Muscle layer of duodenum (tissue), 2 donors: ENCODE results near the gene LTA4H.

Source experiments
- H3K27ac ChIP-seq: one replicate; pipeline ENCODE4 v1.7.0; 2013; ENCODE audit warnings: mild to moderate bottlenecking, low read length
- H3K27me3 ChIP-seq: one replicate; pipeline ENCODE4 v1.7.0; 2013; ENCODE audit warnings: low read depth, mild to moderate bottlenecking, control low read depth, low read length
- H3K36me3 ChIP-seq, 2 donors: one replicate each; pipeline ENCODE4 v1.7.0; 2013; ENCODE audit warnings: low read length in 2 of 2, control low read depth in 1 of 2, mild to moderate bottlenecking in 1 of 2; ENCODE audit not compliant: insufficient read depth in 2 of 2, control insufficient read depth in 1 of 2
- H3K4me1 ChIP-seq, 2 donors: one replicate each; pipeline ENCODE4 v1.7.0; 2013; ENCODE audit warnings: low read length in 2 of 2, mild to moderate bottlenecking in 2 of 2, control low read depth in 1 of 2, moderate library complexity in 1 of 2; ENCODE audit not compliant: insufficient read depth in 2 of 2, control insufficient read depth in 1 of 2
- H3K4me3 ChIP-seq, 2 donors: one replicate each; pipeline ENCODE4 v1.7.0; 2013; ENCODE audit warnings: low read length in 2 of 2, low read depth in 1 of 2, mild to moderate bottlenecking in 1 of 2
- H3K9me3 ChIP-seq, 2 donors: one replicate each; pipeline ENCODE4 v1.7.0; 2013; ENCODE audit warnings: low read length in 2 of 2, control low read depth in 1 of 2, mild to moderate bottlenecking in 1 of 2; ENCODE audit not compliant: control insufficient read depth in 1 of 2
- donor health status: healthy.

The LTA4H gene

GRCh38 chr12:96056646-96057455, 21.5 kb upstream of the LTA4H start:
- H3K27ac ChIP-seq, result no peak overlapping the region
- H3K9me3 ChIP-seq, result no peaks in the 10 kb centered on the region
- no peak overlapping the region for H3K4me3 ChIP-seq
- no peaks in the 10 kb centered on the region for H3K4me1 ChIP-seq
- H3K27me3 ChIP-seq, result no peaks in the 10 kb centered on the region
- H3K36me3 ChIP-seq, result no peaks in the 10 kb centered on the region

- Histone ChIP-seq H3K36me3 (no peaks in the 10 kb centered on the region), H3K27ac (no peak overlapping the region), H3K9me3 (no peaks in the 10 kb centered on the region), H3K27me3 (no peaks in the 10 kb centered on the region), H3K4me1 (no peaks in the 10 kb centered on the region), H3K4me3 (no peak overlapping the region)
Measured at GRCh38 chr12:96054244-96054610, 18.8 kb upstream of the LTA4H start.

- Histone ChIP-seq H3K9me3 (no peaks in the 10 kb centered on the region), H3K27me3 (no peaks in the 10 kb centered on the region), H3K27ac (no peak overlapping the region), H3K36me3 (no peaks in the 10 kb centered on the region), H3K4me1 (no peaks in the 10 kb centered on the region), H3K4me3 (no peak overlapping the region)
Measured at GRCh38 chr12:96053476-96054243, 18.3 kb upstream of the LTA4H start.

- H3K4me1 ChIP-seq, result peaks cover 0 to 11% of the 10 kb centered on the region in 2 donors
- H3K27me3 ChIP-seq, result no peaks in the 10 kb centered on the region
- H3K9me3 ChIP-seq, result no peaks in the 10 kb centered on the region
- no peak overlapping the region for H3K4me3 ChIP-seq
- no peak overlapping the region for H3K27ac ChIP-seq
- no peaks in the 10 kb centered on the region for H3K36me3 ChIP-seq
Measured at GRCh38 chr12:96051756-96052485, 16.5 kb upstream of the LTA4H start.

- Histone ChIP-seq H3K27me3 (no peaks in the 10 kb centered on the region), H3K36me3 (no peaks in the 10 kb centered on the region), H3K27ac (no peak overlapping the region), H3K9me3 (no peaks in the 10 kb centered on the region), H3K4me3 (no peak overlapping the region), H3K4me1 (peaks cover 0 to 11% of the 10 kb centered on the region in 2 donors)
Measured at GRCh38 chr12:96050139-96050538, 14.8 kb upstream of the LTA4H start.

GRCh38 chr12:96049101-96049500, 13.7 kb upstream of the LTA4H start:
- H3K36me3 ChIP-seq, result no peaks in the 10 kb centered on the region
- H3K4me3 ChIP-seq, result no peak overlapping the region
- H3K27me3 ChIP-seq, result no peaks in the 10 kb centered on the region
- no peak overlapping the region for H3K27ac ChIP-seq
- H3K4me1 ChIP-seq, result peaks cover 3 to 11% of the 10 kb centered on the region in 2 donors
- H3K9me3 ChIP-seq, result no peaks in the 10 kb centered on the region

GRCh38 chr12:96048393-96048969, 13.1 kb upstream of the LTA4H start:
- Histone ChIP-seq H3K27ac (no peak overlapping the region), H3K4me1 (peaks cover 3 to 11% of the 10 kb centered on the region in 2 donors), H3K36me3 (no peaks in the 10 kb centered on the region), H3K27me3 (no peaks in the 10 kb centered on the region), H3K9me3 (no peaks in the 10 kb centered on the region), H3K4me3 (no peak overlapping the region)

GRCh38 chr12:96047229-96048211, 12.1 kb upstream of the LTA4H start:
- Histone ChIP-seq H3K4me3 (no peak overlapping the region), H3K27ac (peak overlapping the region; percentile 17), H3K36me3 (no peaks in the 10 kb centered on the region), H3K27me3 (no peaks in the 10 kb centered on the region), H3K4me1 (peaks cover 3 to 11% of the 10 kb centered on the region in 2 donors), H3K9me3 (no peaks in the 10 kb centered on the region)

GRCh38 chr12:96046543-96047228, 11.3 kb upstream of the LTA4H start:
- no peaks in the 10 kb centered on the region for H3K36me3 ChIP-seq
- H3K9me3 ChIP-seq, result no peaks in the 10 kb centered on the region
- H3K4me3 ChIP-seq, result no peak overlapping the region
- peaks cover 3 to 11% of the 10 kb centered on the region in 2 donors for H3K4me1 ChIP-seq
- H3K27me3 ChIP-seq, result no peaks in the 10 kb centered on the region
- H3K27ac ChIP-seq, result peak overlapping the region; percentile 17

- H3K27ac ChIP-seq, result no peak overlapping the region
- peaks cover 3 to 11% of the 10 kb centered on the region in 2 donors for H3K4me1 ChIP-seq
- no peak overlapping the region for H3K4me3 ChIP-seq
- no peaks in the 10 kb centered on the region for H3K27me3 ChIP-seq
- H3K9me3 ChIP-seq, result no peaks in the 10 kb centered on the region
- no peaks in the 10 kb centered on the region for H3K36me3 ChIP-seq
Measured at GRCh38 chr12:96045566-96045965, 10.2 kb upstream of the LTA4H start.
